OCI-M2 (cell line): ENCODE results near the gene FOXL1.

Experiments
- DNase-seq: peaks from one replicate; lab custom pipeline; 2025; ENCODE audit not compliant: unreplicated experiment; lab: John Stamatoyannopoulos, UW

The FOXL1 gene

GRCh38 chr16:86631444-86631843 is 53.1 kb downstream of the FOXL1 start:
- DNase-seq, result no peak
